Activated naive CD8-positive, alpha-beta T cell treated with anti-CD3 and anti-CD28 coated beads, Interleukin-2, amount 50 U/mL, for 24 hours (primary cell): ENCODE measurements around the gene C11orf86.
"Not testable (repeated sequence)": the region's sequence is repeated elsewhere in the genome, so short reads cannot be mapped to it uniquely, and the experiment has no call there.

Experiments used
- ATAC-seq: fragments of 150-1000 bp; cut with Tn5 transposase; one replicate; pipeline ENCODE4 v1.10.0; 2021
- DNase-seq: peaks from one replicate; pipeline ENCODE4 v3.0.0; 2021
- H3K27ac Mint-ChIP-seq: one replicate; pipeline ENCODE4 v1.8.0; 2021; ENCODE audit warnings: mild to moderate bottlenecking, mixed read lengths
- H3K27me3 Mint-ChIP-seq: one replicate; pipeline ENCODE4 v1.8.0; 2021; ENCODE audit warnings: mixed read lengths
- H3K36me3 Mint-ChIP-seq: one replicate; pipeline ENCODE4 v1.8.0; 2021; ENCODE audit warnings: low read depth, mixed read lengths
- H3K4me1 Mint-ChIP-seq: one replicate; pipeline ENCODE4 v1.8.0; 2021; ENCODE audit warnings: mixed read lengths
- H3K4me3 Mint-ChIP-seq: one replicate; pipeline ENCODE4 v1.8.0; 2021; ENCODE audit warnings: mild to moderate bottlenecking, moderate library complexity, mixed read lengths
- H3K9me3 Mint-ChIP-seq: one replicate; pipeline ENCODE4 v1.8.0; 2021; ENCODE audit warnings: mixed read lengths

The C11orf86 gene

DNA sequence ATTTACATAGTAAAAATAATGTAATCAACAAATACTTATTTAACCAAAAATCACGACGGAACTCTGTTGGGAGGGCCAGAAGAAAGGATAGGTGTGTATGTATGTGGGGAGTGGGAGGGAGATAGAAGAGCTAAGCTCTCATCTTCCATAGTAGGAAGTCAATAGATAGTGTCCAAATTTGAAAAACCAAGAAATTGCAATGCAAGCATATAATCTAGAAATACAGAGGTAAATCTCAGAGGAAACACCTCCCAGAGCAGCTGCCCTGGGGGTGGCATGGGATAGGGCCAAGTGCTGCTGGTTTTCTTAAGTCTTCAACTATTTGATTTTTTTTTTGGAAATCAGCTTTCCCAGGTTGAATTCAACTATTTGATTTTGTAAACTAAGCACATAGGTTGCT is 16.9 kb downstream of the C11orf86 start:
- Mint-ChIP-seq H3K4me3 (no peak overlapping the region), H3K27ac (no peak overlapping the region), H3K4me1 (no peaks in the 10 kb centered on the region), H3K36me3 (no peaks in the 10 kb centered on the region), H3K9me3 (no peaks in the 10 kb centered on the region), H3K27me3 (peaks cover 16% of the 10 kb centered on the region)
- DNase-seq (no peak), ATAC-seq (no peak)

DNA sequence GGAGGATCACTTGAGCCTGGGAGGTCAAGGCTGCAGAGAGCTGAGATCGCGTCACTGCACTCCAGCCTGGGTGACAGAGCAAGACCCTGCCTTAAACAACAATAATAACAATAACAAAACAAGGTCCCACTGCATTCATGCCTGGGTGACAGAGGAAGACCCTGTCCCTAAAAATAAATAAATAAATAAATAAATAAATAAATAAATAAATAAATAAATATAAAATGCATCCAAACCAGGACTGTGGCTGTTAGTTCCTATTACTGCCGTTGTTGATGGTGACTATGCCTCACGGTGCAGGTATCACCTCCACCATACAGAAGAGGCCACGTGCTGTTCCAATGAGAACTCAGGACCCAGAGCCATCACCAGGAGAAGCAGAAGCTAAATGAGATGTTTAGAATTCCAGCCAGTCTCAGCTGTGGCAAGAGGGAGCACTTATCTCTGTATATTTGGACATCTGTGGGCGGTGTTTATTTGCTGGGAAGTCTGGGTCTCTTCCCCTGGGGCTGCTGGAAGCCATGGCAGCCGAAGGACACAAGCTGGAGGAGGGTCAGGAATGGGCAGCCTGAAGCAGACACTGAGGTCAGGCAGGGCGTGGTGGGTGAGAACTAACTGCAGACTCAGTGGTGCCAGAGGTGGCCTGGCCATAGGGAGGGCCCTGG is 21.6 kb downstream of the C11orf86 start:
- H3K36me3 Mint-ChIP-seq: no peaks in the 10 kb centered on the region
- H3K27ac Mint-ChIP-seq: no peak overlapping the region
- H3K27me3 Mint-ChIP-seq: peaks cover 12% of the 10 kb centered on the region
- DNase-seq (no peak), ATAC-seq (no peak)
- H3K9me3 Mint-ChIP-seq: no peaks in the 10 kb centered on the region
- no peak overlapping the region for H3K4me3 Mint-ChIP-seq
- H3K4me1 Mint-ChIP-seq: no peaks in the 10 kb centered on the region

GRCh38 chr11:66999555-66999954 is 24.5 kb downstream of the C11orf86 start:
- Mint-ChIP-seq H3K27ac (no peak overlapping the region), H3K4me3 (no peak overlapping the region), H3K4me1 (no peaks in the 10 kb centered on the region), H3K9me3 (no peaks in the 10 kb centered on the region), H3K36me3 (no peaks in the 10 kb centered on the region), H3K27me3 (peaks cover 3% of the 10 kb centered on the region)
- DNase-seq: no peak
- ATAC-seq: no peak

DNA sequence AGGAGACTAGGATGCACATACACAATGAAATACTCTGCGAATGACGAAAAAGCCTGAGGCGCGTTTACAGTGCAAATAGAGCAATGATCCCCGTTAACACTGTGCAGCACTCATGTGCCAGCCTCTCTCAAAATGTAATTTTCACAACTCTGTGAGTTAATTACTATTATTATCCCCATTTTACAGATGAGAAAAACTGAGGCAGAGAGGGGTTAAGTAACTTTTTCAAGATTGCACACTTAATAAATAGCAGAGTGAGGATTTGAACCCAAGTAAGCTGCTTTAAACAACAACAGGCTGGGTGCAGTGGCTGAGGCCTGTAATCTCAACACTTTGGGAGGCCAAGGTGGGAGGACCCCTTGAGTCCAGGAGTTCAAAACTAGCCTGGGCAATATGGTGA is 26.2 kb downstream of the C11orf86 start:
- ATAC-seq: no peak
- no peak for DNase-seq
- Mint-ChIP-seq H3K36me3 (no peaks in the 10 kb centered on the region), H3K4me1 (peaks cover 2% of the 10 kb centered on the region), H3K9me3 (no peaks in the 10 kb centered on the region), H3K27ac (no peak overlapping the region), H3K4me3 (no peak overlapping the region), H3K27me3 (peaks cover 2% of the 10 kb centered on the region)

- Mint-ChIP-seq H3K4me3 (no peak overlapping the region), H3K27ac (no peak overlapping the region), H3K4me1 (peaks cover 2% of the 10 kb centered on the region), H3K36me3 (no peaks in the 10 kb centered on the region), H3K27me3 (no peaks in the 10 kb centered on the region), H3K9me3 (no peaks in the 10 kb centered on the region)
- ATAC-seq (no peak), DNase-seq (no peak)
These were observed 27.3 kb downstream of the C11orf86 start for GRCh38 chr11:67002297-67002913.

GRCh38 chr11:67002921-67003411 is 27.9 kb downstream of the C11orf86 start:
- H3K4me3 Mint-ChIP-seq: no peak overlapping the region
- no peaks in the 10 kb centered on the region for H3K9me3 Mint-ChIP-seq
- ATAC-seq (no peak), DNase-seq (no peak)
- peaks cover 2% of the 10 kb centered on the region for H3K4me1 Mint-ChIP-seq
- no peaks in the 10 kb centered on the region for H3K27me3 Mint-ChIP-seq
- no peaks in the 10 kb centered on the region for H3K36me3 Mint-ChIP-seq
- H3K27ac Mint-ChIP-seq: no peak overlapping the region

- H3K4me1 Mint-ChIP-seq, H3K27me3 Mint-ChIP-seq, H3K36me3 Mint-ChIP-seq, DNase-seq, ATAC-seq, H3K27ac Mint-ChIP-seq, H3K9me3 Mint-ChIP-seq, H3K4me3 Mint-ChIP-seq: not testable (repeated sequence)
These were observed 30.1 kb downstream of the C11orf86 start for GRCh38 chr11:67005200-67005599.

DNA sequence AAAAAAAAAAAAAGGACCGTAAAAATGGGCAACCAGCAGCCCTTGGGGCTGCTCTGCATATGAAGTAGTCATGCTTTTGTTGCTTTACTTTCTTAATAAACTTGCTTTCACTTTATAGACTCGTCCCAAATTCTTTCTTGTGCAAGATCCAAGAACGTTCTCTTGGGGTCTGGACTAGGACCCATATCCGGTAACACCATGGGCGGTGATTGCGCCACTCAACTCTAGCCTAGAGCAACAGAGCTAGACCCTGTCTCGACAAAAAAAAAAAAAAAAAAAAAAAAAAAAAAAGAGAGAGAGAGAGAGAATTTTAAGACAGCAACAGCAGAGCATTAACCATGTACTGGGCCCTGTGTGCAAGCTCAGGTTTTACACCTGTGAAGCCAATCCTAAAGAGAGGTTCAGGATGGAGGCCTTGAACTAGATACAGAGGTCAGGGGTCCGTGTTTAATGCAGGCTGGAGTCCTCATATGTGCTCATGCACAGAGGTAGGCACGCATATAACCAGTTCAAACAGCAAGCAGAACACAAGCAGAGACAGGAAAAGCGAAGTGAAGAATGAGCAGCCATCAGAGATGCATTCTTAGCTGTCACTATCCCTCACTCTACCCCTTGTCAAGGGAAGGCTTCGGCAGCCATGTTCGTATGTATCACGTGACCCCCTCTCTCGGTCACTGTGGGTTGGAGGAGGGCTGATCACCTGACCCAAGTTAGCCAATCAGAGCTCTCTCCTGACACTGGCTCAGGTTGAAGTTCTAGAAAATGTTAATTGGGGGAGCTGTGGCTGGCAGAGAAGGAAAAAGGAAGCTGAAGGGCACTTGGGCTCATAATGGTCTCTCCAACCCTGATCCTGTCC is 31.2 kb downstream of the C11orf86 start:
- Mint-ChIP-seq H3K9me3 (no peaks in the 10 kb centered on the region), H3K27me3 (no peaks in the 10 kb centered on the region), H3K36me3 (no peaks in the 10 kb centered on the region), H3K4me3 (no peak overlapping the region), H3K4me1 (peaks cover 2% of the 10 kb centered on the region), H3K27ac (no peak overlapping the region)
- ATAC-seq (no peak), DNase-seq (peak; percentile 14)

DNA sequence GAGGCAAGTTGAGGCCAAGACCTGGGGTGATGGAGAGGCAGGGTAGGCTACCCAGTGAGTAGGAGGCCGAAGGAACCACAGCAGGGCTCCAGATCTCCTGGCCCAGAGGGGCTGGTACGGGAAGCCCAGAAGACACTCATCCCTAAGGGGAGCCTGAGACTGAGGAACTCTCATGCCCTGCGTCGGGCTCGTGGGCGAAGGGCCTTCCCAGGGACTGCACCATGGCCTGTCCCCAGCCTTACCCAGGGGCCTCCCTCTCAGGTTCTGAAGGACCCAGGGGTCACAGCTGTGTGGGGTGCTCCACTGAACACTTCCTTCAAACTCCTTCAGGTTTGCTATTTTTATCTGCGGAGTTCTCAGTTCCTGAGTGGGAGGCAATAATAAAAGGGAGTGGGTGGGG is 32.0 kb downstream of the C11orf86 start:
- H3K4me1 Mint-ChIP-seq: peaks cover 2% of the 10 kb centered on the region

DNA sequence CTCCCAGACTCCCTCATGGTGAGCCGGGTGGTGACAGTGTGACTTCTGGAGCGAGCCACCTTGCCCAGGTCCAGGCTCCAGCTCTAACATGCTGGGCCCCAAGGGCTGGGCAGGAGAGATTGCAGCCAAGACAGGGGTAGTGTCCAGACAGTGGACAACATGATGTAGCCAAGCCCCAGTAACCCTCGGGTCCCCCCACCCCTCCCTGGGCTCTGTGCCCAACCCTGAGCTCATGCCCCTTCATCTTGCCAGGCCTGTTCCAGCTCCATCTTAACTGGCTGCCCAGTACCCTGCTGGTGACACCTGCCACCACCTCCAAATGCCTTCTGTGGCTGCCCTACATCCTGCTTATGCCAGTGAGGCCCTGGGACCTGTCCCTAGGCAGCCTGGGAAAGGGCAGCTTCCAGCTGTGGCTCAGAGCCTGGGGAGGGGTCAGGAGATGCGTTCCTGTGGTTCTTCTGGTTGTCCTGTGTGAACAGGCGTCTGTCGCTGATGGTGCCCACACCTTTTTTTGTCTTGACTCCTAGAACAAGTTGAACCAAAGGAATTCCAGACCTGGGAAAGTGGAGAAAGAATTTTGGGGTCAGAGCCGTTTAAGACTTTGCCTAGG is 35.3 kb downstream of the C11orf86 start:
- no peak overlapping the region for H3K27ac Mint-ChIP-seq

More for the DNA sequence above, 32.0 kb downstream of the C11orf86 start:
- H3K27ac Mint-ChIP-seq: no peak overlapping the region
- no peaks in the 10 kb centered on the region for H3K9me3 Mint-ChIP-seq
- no peaks in the 10 kb centered on the region for H3K36me3 Mint-ChIP-seq
- DNase-seq: no peak
- H3K4me3 Mint-ChIP-seq: no peak overlapping the region
- no peak for ATAC-seq
- H3K27me3 Mint-ChIP-seq: no peaks in the 10 kb centered on the region

GRCh38 chr11:67013511-67014045 is 38.5 kb downstream of the C11orf86 start:
- Mint-ChIP-seq H3K27ac (no peak overlapping the region), H3K36me3 (no peaks in the 10 kb centered on the region), H3K27me3 (peaks cover 5% of the 10 kb centered on the region), H3K4me3 (no peak overlapping the region), H3K4me1 (no peaks in the 10 kb centered on the region), H3K9me3 (no peaks in the 10 kb centered on the region)
- ATAC-seq (no peak), DNase-seq (no peak)

More for the DNA sequence above, 35.3 kb downstream of the C11orf86 start:
- H3K27me3 Mint-ChIP-seq: no peaks in the 10 kb centered on the region
- H3K4me3 Mint-ChIP-seq: no peak overlapping the region
- no peak for DNase-seq
- ATAC-seq: no peak
- H3K9me3 Mint-ChIP-seq: no peaks in the 10 kb centered on the region
- peaks cover 2% of the 10 kb centered on the region for H3K4me1 Mint-ChIP-seq
- no peaks in the 10 kb centered on the region for H3K36me3 Mint-ChIP-seq

DNA sequence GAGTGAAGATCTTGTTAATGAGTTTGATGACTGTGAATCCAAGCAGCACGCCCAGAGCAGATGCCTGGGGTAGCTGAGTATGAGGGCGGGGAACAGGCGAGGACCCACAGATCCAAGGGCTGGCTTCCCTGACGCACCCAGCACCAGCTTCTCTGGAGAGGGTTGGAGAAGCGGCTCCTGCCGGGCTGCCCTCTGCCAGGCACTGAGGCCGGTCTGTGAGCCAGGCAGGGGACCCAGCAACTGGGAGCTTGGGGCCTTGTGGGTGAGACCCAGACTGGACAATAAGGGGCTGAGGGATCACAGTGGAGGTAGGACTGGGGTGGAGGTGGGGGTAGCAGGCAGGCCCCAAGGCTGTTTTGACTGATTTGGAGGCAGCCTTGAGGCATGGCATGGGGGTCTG is 39.2 kb downstream of the C11orf86 start:
- Mint-ChIP-seq H3K4me1 (no peaks in the 10 kb centered on the region), H3K4me3 (no peak overlapping the region), H3K27ac (no peak overlapping the region)

DNA sequence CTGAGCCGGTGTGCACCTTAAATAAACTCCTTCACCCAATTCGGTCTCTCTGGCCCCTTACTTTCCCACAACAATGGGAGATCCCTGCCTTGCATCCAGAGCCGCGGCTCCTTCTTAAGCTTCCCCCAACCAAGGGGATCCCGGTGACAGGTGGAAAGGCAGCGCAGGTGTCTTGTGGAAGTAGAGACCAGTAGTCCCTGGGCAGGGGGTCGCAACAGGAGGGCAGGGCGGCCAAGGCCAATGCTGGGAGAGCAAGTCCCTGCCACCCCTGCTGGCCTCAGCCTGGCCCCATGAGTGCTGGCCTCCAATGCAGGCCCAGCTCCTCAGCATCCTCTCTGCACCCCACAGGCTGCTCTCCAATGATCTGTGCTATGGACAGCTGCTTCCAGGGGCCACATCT is 39.9 kb downstream of the C11orf86 start:
- Mint-ChIP-seq H3K4me1 (no peaks in the 10 kb centered on the region), H3K9me3 (peaks cover 4% of the 10 kb centered on the region), H3K36me3 (no peaks in the 10 kb centered on the region), H3K27ac (no peak overlapping the region), H3K27me3 (peaks cover 9% of the 10 kb centered on the region), H3K4me3 (no peak overlapping the region)
- DNase-seq (no peak), ATAC-seq (no peak)

More for the DNA sequence above, 39.2 kb downstream of the C11orf86 start:
- peaks cover 9% of the 10 kb centered on the region for H3K27me3 Mint-ChIP-seq
- peaks cover 4% of the 10 kb centered on the region for H3K9me3 Mint-ChIP-seq
- ATAC-seq: no peak
- H3K36me3 Mint-ChIP-seq: no peaks in the 10 kb centered on the region
- DNase-seq: no peak

- no peak overlapping the region for H3K27ac Mint-ChIP-seq
- no peaks in the 10 kb centered on the region for H3K36me3 Mint-ChIP-seq
- peaks cover 7% of the 10 kb centered on the region for H3K4me1 Mint-ChIP-seq
- ATAC-seq (no peak), DNase-seq (no peak)
- no peak overlapping the region for H3K4me3 Mint-ChIP-seq
- H3K9me3 Mint-ChIP-seq: peaks cover 4% of the 10 kb centered on the region
- peaks cover 15% of the 10 kb centered on the region for H3K27me3 Mint-ChIP-seq
These were observed 41.4 kb downstream of the C11orf86 start for GRCh38 chr11:67016550-67016949.
